PC-9 (cell line): ENCODE results near the gene FREM2.

Source experiments
- EZH2 ChIP-seq: fragments of 200-600 bp; sonication (generic); IDR thresholded peaks from 2 replicates; pipeline ENCODE4 v1.8.0; 2017; ENCODE audit warnings: antibody characterized with exemption, low read depth
- TF ChIP-seq, protein P1 (sequence below): fragments of 200-600 bp; sonication (generic); conservative IDR thresholded peaks from 2 replicates; pipeline ENCODE4 v1.6.1; 2017; ENCODE audit warnings: mixed run types, antibody characterized with exemption, mild to moderate bottlenecking, moderate library complexity

GRCh38 chr13:38766799-38767198 is 79.9 kb downstream of the FREM2 start:
- TF ChIP-seq, protein P1, sequence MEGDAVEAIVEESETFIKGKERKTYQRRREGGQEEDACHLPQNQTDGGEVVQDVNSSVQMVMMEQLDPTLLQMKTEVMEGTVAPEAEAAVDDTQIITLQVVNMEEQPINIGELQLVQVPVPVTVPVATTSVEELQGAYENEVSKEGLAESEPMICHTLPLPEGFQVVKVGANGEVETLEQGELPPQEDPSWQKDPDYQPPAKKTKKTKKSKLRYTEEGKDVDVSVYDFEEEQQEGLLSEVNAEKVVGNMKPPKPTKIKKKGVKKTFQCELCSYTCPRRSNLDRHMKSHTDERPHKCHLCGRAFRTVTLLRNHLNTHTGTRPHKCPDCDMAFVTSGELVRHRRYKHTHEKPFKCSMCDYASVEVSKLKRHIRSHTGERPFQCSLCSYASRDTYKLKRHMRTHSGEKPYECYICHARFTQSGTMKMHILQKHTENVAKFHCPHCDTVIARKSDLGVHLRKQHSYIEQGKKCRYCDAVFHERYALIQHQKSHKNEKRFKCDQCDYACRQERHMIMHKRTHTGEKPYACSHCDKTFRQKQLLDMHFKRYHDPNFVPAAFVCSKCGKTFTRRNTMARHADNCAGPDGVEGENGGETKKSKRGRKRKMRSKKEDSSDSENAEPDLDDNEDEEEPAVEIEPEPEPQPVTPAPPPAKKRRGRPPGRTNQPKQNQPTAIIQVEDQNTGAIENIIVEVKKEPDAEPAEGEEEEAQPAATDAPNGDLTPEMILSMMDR, result no peak
- no peak for TF ChIP-seq EZH2
